ENCODE measurements around the gene PDZD2.

- TF ChIP-seq CTCF (IDR thresholded peaks at IDR 0.05) (no peak), POLR2A (IDR thresholded peaks at IDR 0.05) (no peak)
These were observed 356.1 kb downstream of the PDZD2 start for GRCh38 chr5:31995006-31995405.

Measured in stomach (tissue), 4 donors.